ENCODE data around the gene JTB.
"Not testable (repeated sequence)": the region's sequence is repeated elsewhere in the genome, so short reads cannot be mapped to it uniquely, and the experiment has no call there.

JTB gene

GRCh38 chr1:153985941-153986761 lies 8.7 kb upstream of the JTB start, which contains the start of gene RAB13:
Gene RAB13 (minus strand): TSS chr1:153986339. CDS start chr1:153986236, 103 bp downstream.
- TF ChIP-seq CTCF (IDR thresholded peaks at IDR 0.05; ENCODE audit: extremely low read depth, missing control alignments): no peak
- peak; percentile 47 for DNase-seq (ENCODE audit: low spot score)

DNA sequence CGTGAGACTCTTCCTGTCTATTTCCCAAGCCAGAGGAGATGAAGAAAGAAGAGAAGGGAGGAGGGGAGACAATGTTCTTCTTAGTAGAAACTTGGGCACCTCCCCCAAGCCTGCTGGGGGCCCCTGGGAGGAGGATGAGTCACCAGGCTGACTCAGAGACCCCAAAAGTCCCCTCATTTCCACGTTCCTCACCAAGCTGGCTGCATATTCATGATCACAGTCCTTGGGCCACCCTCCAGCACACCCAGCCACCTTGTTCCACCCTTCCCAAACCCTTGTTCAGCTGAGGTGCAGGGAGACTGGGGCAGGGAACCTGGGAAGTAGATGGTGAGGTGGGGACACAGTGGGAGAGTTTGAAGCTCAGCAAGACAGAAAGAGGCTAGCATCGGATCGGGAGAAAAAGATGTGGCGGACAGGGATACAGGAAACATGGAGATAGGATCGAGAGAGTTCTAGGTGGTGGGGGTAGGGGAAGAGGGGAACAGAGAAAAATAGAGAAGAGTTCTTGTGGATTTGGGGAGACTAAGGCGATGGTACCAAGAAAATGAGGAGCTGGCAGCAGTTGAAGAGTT lies 8.0 kb upstream of the JTB start:
- no peak for TF ChIP-seq CTCF (IDR thresholded peaks at IDR 0.05; ENCODE audit: extremely low read depth, missing control alignments)
- no peak for DNase-seq (ENCODE audit: low spot score)

DNA sequence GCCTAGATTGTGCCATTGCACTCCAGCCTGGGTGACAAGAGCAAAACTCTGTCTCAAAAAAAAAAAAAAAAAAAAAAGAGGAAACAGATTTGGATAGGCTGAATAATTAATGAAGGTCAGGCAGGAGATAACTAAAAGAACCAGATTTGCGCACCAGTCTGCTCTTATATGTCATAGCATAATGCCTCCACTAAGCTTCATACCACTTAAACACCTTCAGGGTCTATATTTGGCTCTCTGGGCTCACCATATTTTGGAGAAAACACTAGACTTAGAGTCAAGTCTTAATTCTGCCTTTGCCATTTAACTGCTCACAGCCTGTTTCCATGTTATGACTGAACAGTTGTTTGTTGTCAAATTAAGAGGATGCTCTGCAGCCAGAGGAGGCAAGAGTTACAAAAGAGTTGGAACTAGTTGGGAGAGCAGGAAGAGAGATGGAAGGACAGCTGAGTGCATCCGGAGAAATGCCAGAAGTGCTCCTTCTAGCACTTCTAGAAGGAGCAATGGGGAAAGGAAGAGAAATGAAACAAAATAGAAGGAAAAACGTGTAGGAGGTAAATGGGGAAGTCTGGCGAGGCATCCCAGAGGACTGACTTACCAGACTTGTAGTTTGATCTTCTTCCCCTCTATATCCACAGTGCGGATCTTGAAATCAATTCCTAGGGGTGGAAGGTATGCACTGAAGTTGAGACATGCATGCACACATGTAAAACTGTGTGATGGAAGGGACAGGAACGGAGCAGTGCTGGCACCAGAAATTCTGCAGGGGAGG lies 6.8 kb upstream of the JTB start:
- no peak for DNase-seq (ENCODE audit: low spot score)
- TF ChIP-seq CTCF (IDR thresholded peaks at IDR 0.05; ENCODE audit: extremely low read depth, missing control alignments): no peak

GRCh38 chr1:153981735-153982134 lies 4.3 kb upstream of the JTB start:
- not testable (repeated sequence) for DNase-seq (ENCODE audit: low spot score)

GRCh38 chr1:153979091-153979490 lies 1.6 kb upstream of the JTB start:
- not testable (repeated sequence) for DNase-seq (ENCODE audit: low spot score)

- DNase-seq (ENCODE audit: low spot score): no peak
- no peak for TF ChIP-seq CTCF (IDR thresholded peaks at IDR 0.05; ENCODE audit: extremely low read depth, missing control alignments)
Observed at GRCh38 chr1:153978274-153978909, 918 bp upstream of the JTB start.

GRCh38 chr1:153976819-153977249 lies 640 bp downstream of the JTB start:
- TF ChIP-seq CTCF (IDR thresholded peaks at IDR 0.05; ENCODE audit: extremely low read depth, missing control alignments): no peak
- no peak for DNase-seq (ENCODE audit: low spot score)

DNA sequence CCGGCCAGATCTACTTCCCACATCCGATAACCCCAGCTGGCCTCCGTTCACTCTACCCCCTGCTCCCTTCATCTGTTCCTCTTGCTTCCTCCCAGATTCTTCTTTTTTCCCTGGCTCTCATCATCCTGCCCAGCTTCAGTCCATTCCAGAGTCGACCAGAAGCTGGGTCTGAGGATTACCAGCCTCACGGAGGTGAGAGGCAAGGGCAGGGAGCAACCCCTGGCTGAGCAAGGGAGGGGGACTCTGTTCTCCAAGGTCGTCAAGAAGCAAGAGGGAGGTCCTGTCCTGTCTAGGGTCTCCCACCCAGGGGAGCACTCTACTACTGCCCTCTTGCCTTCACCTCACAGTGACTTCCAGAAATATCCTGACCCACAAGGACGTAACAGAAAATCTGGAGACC lies 3.9 kb downstream of the JTB start:
- no peak for DNase-seq (ENCODE audit: low spot score)
- no peak for TF ChIP-seq CTCF (IDR thresholded peaks at IDR 0.05; ENCODE audit: extremely low read depth, missing control alignments)
